Ishikawa (cell line): ENCODE measurements around the gene ENOPH1.

Source experiments
- CREB1 ChIP-seq: IDR thresholded peaks from 2 replicates; pipeline ENCODE4 v1.6.1; 2012; ENCODE audit warnings: low read depth
- EP300 ChIP-seq: IDR thresholded peaks from 2 replicates; pipeline ENCODE4 v1.6.1; 2012; ENCODE audit warnings: borderline replicate concordance
- RAD21 ChIP-seq: IDR thresholded peaks from 2 replicates; pipeline ENCODE4 v1.6.1; 2012; ENCODE audit warnings: low read depth
- TF ChIP-seq, protein P1 (sequence below): IDR thresholded peaks from 2 replicates; pipeline ENCODE4 v1.6.1; 2012
- TF ChIP-seq, protein P2 (sequence below): IDR thresholded peaks from 2 replicates; pipeline ENCODE4 v1.6.1; 2012
- TF ChIP-seq, protein P3 (sequence below): IDR thresholded peaks from 2 replicates; pipeline ENCODE4 v1.6.1; 2012; ENCODE audit warnings: low read depth, mild to moderate bottlenecking

DNA sequence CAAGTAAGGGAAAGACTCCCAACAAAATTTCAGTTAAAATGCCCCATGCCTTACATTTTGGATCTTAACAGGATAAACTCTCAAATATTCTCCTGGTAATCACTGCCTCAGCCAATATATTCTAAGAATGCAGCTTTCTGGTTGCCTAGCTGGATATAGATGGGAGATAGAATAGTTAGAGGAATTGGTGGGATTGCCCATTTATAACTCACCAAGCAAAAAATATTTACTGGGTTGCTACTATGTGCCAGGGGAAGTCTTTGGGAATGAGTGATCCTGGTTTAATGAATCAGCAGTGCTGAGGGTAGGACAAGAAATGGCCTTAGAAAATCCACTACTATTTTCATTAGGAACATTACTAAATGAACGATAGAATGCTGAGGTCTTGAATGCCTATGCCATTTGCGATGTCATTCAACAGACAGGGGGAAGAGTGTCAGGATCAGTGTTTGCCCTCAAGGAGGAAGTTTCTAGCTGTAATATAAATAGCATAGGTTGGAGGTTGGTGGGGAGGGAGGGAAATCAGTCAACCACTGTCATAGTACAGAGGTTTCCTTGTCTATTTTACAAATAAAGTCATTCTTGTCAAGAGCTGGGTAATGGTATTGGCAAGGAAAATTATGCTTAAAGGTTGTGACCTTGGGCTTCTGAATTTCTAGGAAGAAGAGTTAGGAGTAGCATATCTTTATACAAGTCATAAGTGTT, 63.5 kb downstream of the ENOPH1 start:
- TF ChIP-seq RAD21 (no peak), EP300 (no peak), CREB1 (no peak)
- TF ChIP-seq, protein P1, sequence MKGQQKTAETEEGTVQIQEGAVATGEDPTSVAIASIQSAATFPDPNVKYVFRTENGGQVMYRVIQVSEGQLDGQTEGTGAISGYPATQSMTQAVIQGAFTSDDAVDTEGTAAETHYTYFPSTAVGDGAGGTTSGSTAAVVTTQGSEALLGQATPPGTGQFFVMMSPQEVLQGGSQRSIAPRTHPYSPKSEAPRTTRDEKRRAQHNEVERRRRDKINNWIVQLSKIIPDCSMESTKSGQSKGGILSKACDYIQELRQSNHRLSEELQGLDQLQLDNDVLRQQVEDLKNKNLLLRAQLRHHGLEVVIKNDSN: no peak
- TF ChIP-seq, protein P2, sequence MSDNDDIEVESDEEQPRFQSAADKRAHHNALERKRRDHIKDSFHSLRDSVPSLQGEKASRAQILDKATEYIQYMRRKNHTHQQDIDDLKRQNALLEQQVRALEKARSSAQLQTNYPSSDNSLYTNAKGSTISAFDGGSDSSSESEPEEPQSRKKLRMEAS: no peak
- TF ChIP-seq, protein P3, sequence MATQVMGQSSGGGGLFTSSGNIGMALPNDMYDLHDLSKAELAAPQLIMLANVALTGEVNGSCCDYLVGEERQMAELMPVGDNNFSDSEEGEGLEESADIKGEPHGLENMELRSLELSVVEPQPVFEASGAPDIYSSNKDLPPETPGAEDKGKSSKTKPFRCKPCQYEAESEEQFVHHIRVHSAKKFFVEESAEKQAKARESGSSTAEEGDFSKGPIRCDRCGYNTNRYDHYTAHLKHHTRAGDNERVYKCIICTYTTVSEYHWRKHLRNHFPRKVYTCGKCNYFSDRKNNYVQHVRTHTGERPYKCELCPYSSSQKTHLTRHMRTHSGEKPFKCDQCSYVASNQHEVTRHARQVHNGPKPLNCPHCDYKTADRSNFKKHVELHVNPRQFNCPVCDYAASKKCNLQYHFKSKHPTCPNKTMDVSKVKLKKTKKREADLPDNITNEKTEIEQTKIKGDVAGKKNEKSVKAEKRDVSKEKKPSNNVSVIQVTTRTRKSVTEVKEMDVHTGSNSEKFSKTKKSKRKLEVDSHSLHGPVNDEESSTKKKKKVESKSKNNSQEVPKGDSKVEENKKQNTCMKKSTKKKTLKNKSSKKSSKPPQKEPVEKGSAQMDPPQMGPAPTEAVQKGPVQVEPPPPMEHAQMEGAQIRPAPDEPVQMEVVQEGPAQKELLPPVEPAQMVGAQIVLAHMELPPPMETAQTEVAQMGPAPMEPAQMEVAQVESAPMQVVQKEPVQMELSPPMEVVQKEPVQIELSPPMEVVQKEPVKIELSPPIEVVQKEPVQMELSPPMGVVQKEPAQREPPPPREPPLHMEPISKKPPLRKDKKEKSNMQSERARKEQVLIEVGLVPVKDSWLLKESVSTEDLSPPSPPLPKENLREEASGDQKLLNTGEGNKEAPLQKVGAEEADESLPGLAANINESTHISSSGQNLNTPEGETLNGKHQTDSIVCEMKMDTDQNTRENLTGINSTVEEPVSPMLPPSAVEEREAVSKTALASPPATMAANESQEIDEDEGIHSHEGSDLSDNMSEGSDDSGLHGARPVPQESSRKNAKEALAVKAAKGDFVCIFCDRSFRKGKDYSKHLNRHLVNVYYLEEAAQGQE: no peak
